NT2/D1 (cell line): ENCODE measurements around the gene TMEM183A.

ENCODE experiments used
- YY1 ChIP-seq: IDR thresholded peaks from 2 replicates; pipeline ENCODE4 v1.6.1; 2011; ENCODE audit not compliant: insufficient read length, insufficient read depth
- ZNF274 ChIP-seq: IDR thresholded peaks from 2 replicates; pipeline ENCODE4 v1.6.1; 2011; ENCODE audit warnings: mild to moderate bottlenecking, low read depth, low read length

DNA sequence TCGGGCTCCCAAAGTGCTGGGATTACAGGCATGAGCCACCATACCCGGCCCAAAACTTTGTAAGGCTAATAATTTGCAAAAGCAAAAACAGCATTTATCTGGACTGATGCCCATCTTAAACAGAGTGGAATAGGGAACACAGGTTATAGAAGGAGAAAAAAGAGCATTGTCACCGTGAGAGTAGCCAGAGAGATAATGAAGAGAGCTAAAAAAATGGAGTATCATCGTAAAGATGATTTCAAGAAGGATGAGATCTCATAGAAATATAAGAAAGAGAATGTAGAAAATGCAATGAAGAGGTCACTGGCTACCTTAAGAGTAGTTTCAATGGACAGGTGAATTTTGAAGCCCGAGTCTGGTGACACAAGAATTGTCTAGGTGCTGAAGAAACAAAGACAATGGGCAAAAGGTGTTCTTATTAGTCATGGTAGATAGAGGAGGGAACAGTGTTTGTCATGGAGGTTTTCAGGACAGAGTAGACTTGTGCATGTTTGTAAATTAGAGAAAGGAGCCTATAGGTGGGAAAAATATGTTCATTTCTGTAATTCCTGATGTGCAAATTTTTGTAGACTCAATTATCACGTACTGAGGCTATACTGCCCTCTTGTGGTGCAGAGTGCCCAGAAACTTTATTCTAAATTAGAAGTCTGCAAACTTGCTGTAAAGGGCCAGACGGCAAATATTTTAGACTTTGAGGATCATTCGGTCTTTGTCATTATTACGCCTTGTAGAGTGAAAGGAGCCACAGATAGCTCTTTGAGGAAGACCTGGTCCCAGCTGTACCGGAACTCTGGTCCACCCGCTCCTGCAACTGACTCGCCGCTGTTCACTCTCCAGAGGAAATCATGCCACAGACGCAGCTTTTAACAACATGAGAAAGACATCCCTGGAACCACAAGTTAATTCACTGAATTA, 8.1 kb upstream of the TMEM183A start:
- TF ChIP-seq ZNF274 (no peak), YY1 (no peak)
